H1 (cell line): ENCODE results near the gene GSG1L. TPM values are rescaled to one million over a fixed set of nuclear protein-coding genes. Genes with fewer than 3 reads are reported as not detected.

ENCODE experiments used
- CTCF ChIA-PET: fragments of 300-600 bp; sonication (Branson Sonifier 250); formaldehyde crosslinking; loops from one replicate; lab custom pipeline; 2021; ENCODE audit not compliant: partially characterized antibody; lab: Charles Lee
- POLR2A ChIA-PET: fragments of 300-600 bp; sonication (Branson Sonifier 250); formaldehyde crosslinking; loops from one replicate; lab custom pipeline; 2021; ENCODE audit warnings: inconsistent platforms; ENCODE audit not compliant: partially characterized antibody; lab: Charles Lee
- DNase-seq, 2 experiments: peaks; one replicate each; pipeline versions ENCODE4 v3.0.0 to v3.0.0-alpha.2; 2010 to 2022; ENCODE audit warnings: low spot score in 2 of 2, low read depth in 1 of 2, mixed read lengths in 1 of 2
- FAIRE-seq: peaks from 2 replicates; lab custom pipeline; 2011; peaks lifted over from hg19 to GRCh38; lab: Jason Lieb, UNC
- H2AFZ ChIP-seq: 2 replicates; pipeline ENCODE4 v1.8.1; 2012; ENCODE audit warnings: low read length, inconsistent platforms
- H2AK5ac ChIP-seq: 2 replicates; pipeline ENCODE4 v1.6.1; 2013; ENCODE audit warnings: low read depth, low read length
- H2BK120ac ChIP-seq: replicated peaks from 2 replicates; pipeline ENCODE3; 2013; ENCODE audit warnings: low read depth, low read length, inconsistent platforms
- H2BK12ac ChIP-seq: 2 replicates; pipeline ENCODE4 v1.6.1; 2013; ENCODE audit warnings: low read depth, low read length
- H2BK15ac ChIP-seq: 2 replicates; pipeline ENCODE4 v1.6.1; 2013; ENCODE audit warnings: low read length
- H2BK20ac ChIP-seq: 2 replicates; pipeline ENCODE4 v1.6.1; 2013; ENCODE audit warnings: low read length
- H2BK5ac ChIP-seq: 2 replicates; pipeline ENCODE4 v1.6.1; 2013; ENCODE audit warnings: low read depth, low read length
- H3K14ac ChIP-seq: 2 replicates; pipeline ENCODE4 v1.6.1; 2013; ENCODE audit warnings: inconsistent platforms; ENCODE audit not compliant: insufficient read length
- H3K18ac ChIP-seq: 2 replicates; pipeline ENCODE4 v1.6.1; 2013; ENCODE audit warnings: low read length; ENCODE audit errors: extremely low read depth
- H3K23ac ChIP-seq: 2 replicates; pipeline ENCODE4 v1.6.1; 2013; ENCODE audit warnings: inconsistent platforms; ENCODE audit not compliant: insufficient read length
- H3K23me2 ChIP-seq: 2 replicates; pipeline ENCODE4 v1.6.1; 2013; ENCODE audit warnings: low read depth, low read length
- H3K27ac ChIP-seq: 2 replicates; pipeline ENCODE4 v1.6.1; 2011; ENCODE audit warnings: low read depth, low read length, inconsistent platforms
- H3K27me3 ChIP-seq, 4 experiments: replicated peaks in 1 of 4; 1 replicate in 1 of 4; 2 replicates in 3 of 4; pipeline versions ENCODE4 v1.6.1 to v1.8.1; 2011 to 2013; ENCODE audit warnings: low read length in 3 of 4, mild to moderate bottlenecking in 3 of 4, inconsistent platforms in 2 of 4, mixed read lengths in 2 of 4, moderate library complexity in 1 of 4; ENCODE audit not compliant: control insufficient read depth in 3 of 4, insufficient read depth in 3 of 4; ENCODE audit errors: extremely low read depth in 1 of 4
- H3K36me3 ChIP-seq, 4 experiments: 2 replicates each; pipeline versions ENCODE4 v1.6.1 to v1.8.1; 2011 to 2013; ENCODE audit warnings: mild to moderate bottlenecking in 4 of 4, low read length in 3 of 4, moderate library complexity in 2 of 4, control low read depth in 1 of 4, inconsistent platforms in 1 of 4; ENCODE audit not compliant: insufficient read depth in 4 of 4, control insufficient read depth in 2 of 4
- H3K4ac ChIP-seq: replicated peaks from 2 replicates; pipeline ENCODE3; 2013; ENCODE audit warnings: low read length, low read depth, mixed read lengths, inconsistent platforms; ENCODE audit not compliant: insufficient read length
- H3K4me1 ChIP-seq, 4 experiments: replicated peaks in 1 of 4; 1 replicate in 1 of 4; 2 replicates in 3 of 4; pipeline versions ENCODE4 v1.6.1 to v1.8.1; 2011 to 2013; ENCODE audit warnings: low read length in 3 of 4, inconsistent platforms in 2 of 4, mixed read lengths in 1 of 4; ENCODE audit not compliant: insufficient read depth in 4 of 4, control insufficient read depth in 3 of 4
- H3K4me2 ChIP-seq, 2 experiments: 2 replicates each; pipeline versions ENCODE4 v1.6.1 to v1.8.1; 2011 to 2013; ENCODE audit warnings: low read depth in 2 of 2, low read length in 2 of 2, control low read depth in 1 of 2, inconsistent platforms in 1 of 2, mild to moderate bottlenecking in 1 of 2; ENCODE audit not compliant: insufficient read depth in 1 of 2
- H3K4me3 ChIP-seq, 4 experiments: fragments of 200-600, 300-600 bp in 1 of 4; sonication (generic), shearing (Covaris generic), sonication (Bioruptor Twin) in 1 of 4; 2 replicates each; pipeline versions ENCODE4 v1.5.1 to v1.8.1; 2011 to 2016; ENCODE audit warnings: low read length in 4 of 4, low read depth in 3 of 4, control low read depth in 2 of 4, inconsistent platforms in 2 of 4, mild to moderate bottlenecking in 2 of 4, mixed read lengths in 1 of 4, moderate library complexity in 1 of 4; ENCODE audit not compliant: insufficient read depth in 2 of 4; ENCODE audit errors: extremely low read depth in 1 of 4
- H3K56ac ChIP-seq: replicated peaks from 2 replicates; pipeline ENCODE3; 2013; ENCODE audit warnings: low read depth, mild to moderate bottlenecking, mixed read lengths, low read length, inconsistent platforms; ENCODE audit not compliant: insufficient read length
- H3K79me1 ChIP-seq: 2 replicates; pipeline ENCODE4 v1.6.1; 2013; ENCODE audit warnings: low read depth, low read length, control low read depth
- H3K79me2 ChIP-seq, 2 experiments: 2 replicates each; pipeline versions ENCODE4 v1.6.1 to v1.8.1; 2012 to 2013; ENCODE audit warnings: low read length in 2 of 2, mild to moderate bottlenecking in 2 of 2, inconsistent platforms in 1 of 2; ENCODE audit not compliant: insufficient read depth in 2 of 2, control insufficient read depth in 1 of 2
- H3K9ac ChIP-seq, 4 experiments: replicated peaks in 1 of 4; 1 replicate in 1 of 4; 2 replicates in 3 of 4; pipeline versions ENCODE4 v1.6.1 to v1.8.1; 2011 to 2013; ENCODE audit warnings: low read depth in 3 of 4, low read length in 3 of 4, control low read depth in 2 of 4, mild to moderate bottlenecking in 2 of 4, moderate library complexity in 2 of 4, inconsistent platforms in 1 of 4; ENCODE audit errors: extremely low read depth in 1 of 4
- H3K9me3 ChIP-seq, 2 experiments: 2 replicates each; pipeline versions ENCODE4 v1.6.1 to v1.8.1; 2012 to 2013; ENCODE audit warnings: mild to moderate bottlenecking in 2 of 2, moderate library complexity in 2 of 2, control low read depth in 1 of 2, inconsistent platforms in 1 of 2, low read depth in 1 of 2, low read length in 1 of 2, mixed read lengths in 1 of 2; ENCODE audit not compliant: insufficient read depth in 2 of 2
- H4K20me1 ChIP-seq, 2 experiments: replicated peaks in 1 of 2; 2 replicates each; pipeline versions ENCODE3 to v1.8.1; 2011 to 2013; ENCODE audit warnings: inconsistent platforms in 2 of 2, low read length in 2 of 2, mild to moderate bottlenecking in 1 of 2; ENCODE audit not compliant: insufficient read depth in 2 of 2, control insufficient read depth in 1 of 2
- H4K5ac ChIP-seq: 2 replicates; pipeline ENCODE4 v1.6.1; 2013; ENCODE audit warnings: low read length, low read depth, mixed read lengths, inconsistent platforms; ENCODE audit not compliant: insufficient read length
- H4K8ac ChIP-seq: 2 replicates; pipeline ENCODE4 v1.8.0; 2013; ENCODE audit warnings: mild to moderate bottlenecking, moderate library complexity, low read length, inconsistent platforms; ENCODE audit not compliant: insufficient read depth; ENCODE audit errors: extremely low read depth
- H4K91ac ChIP-seq: replicated peaks from 2 replicates; pipeline ENCODE3; 2013; ENCODE audit warnings: low read length, mixed read lengths, inconsistent platforms; ENCODE audit not compliant: insufficient read length
- ASH2L ChIP-seq: fragments of 200-600, 300-600 bp; sonication (generic); IDR thresholded peaks from one replicate; pipeline ENCODE4 v1.7.1; 2017; ENCODE audit warnings: low read length
- CBX5 ChIP-seq: fragments of 300-800, 300-1000 bp; sonication (generic); IDR thresholded peaks from 2 replicates; pipeline ENCODE4 v1.7.1; 2016; ENCODE audit warnings: antibody characterized with exemption, low read length, low read depth
- CTBP2 ChIP-seq: IDR thresholded peaks from 2 replicates; pipeline ENCODE4 v1.7.0; 2011; ENCODE audit warnings: borderline replicate concordance, mild to moderate bottlenecking, moderate library complexity, mixed read lengths, low read length; ENCODE audit not compliant: insufficient read depth, insufficient read length
- FOSL1 ChIP-seq: IDR thresholded peaks from 2 replicates; pipeline ENCODE4 v1.6.1; 2011; ENCODE audit warnings: mild to moderate bottlenecking, low read depth, low read length, moderate library complexity; ENCODE audit not compliant: insufficient read depth
- HDAC6 ChIP-seq: IDR thresholded peaks from one replicate; pipeline ENCODE4 v1.7.1; 2012; ENCODE audit warnings: low read depth, mild to moderate bottlenecking, inconsistent platforms, low read length, moderate library complexity
- JUN ChIP-seq: IDR thresholded peaks from 2 replicates; pipeline ENCODE4 v1.6.1; 2011; ENCODE audit warnings: low read depth, mild to moderate bottlenecking, improper control_type of control experiment, low read length
- KDM4A ChIP-seq: IDR thresholded peaks from one replicate; pipeline ENCODE4 v1.7.1; 2012; ENCODE audit warnings: low read depth, mild to moderate bottlenecking, moderate library complexity, low read length, inconsistent platforms; ENCODE audit not compliant: severe bottlenecking
- MAFK ChIP-seq: IDR thresholded peaks from 2 replicates; pipeline ENCODE4 v1.6.1; 2012; ENCODE audit warnings: low read depth, mild to moderate bottlenecking, improper control_type of control experiment, low read length
- NANOG ChIP-seq: IDR thresholded peaks from 2 replicates; pipeline ENCODE4 v1.6.1; 2011; ENCODE audit warnings: low read length, low read depth, mild to moderate bottlenecking, inconsistent platforms; ENCODE audit not compliant: insufficient read depth, poor library complexity, severe bottlenecking
- NRF1 ChIP-seq: IDR thresholded peaks from 2 replicates; pipeline ENCODE4 v1.6.1; 2011; ENCODE audit warnings: mild to moderate bottlenecking, low read depth, low read length, improper control_type of control experiment
- POU5F1 ChIP-seq: IDR thresholded peaks from 2 replicates; pipeline ENCODE4 v1.6.1; 2011; ENCODE audit warnings: low read depth, mild to moderate bottlenecking, low read length, moderate library complexity
- RXRA ChIP-seq: IDR thresholded peaks from 2 replicates; pipeline ENCODE4 v1.6.1; 2011; ENCODE audit warnings: low read depth, mild to moderate bottlenecking, low read length, moderate library complexity; ENCODE audit not compliant: insufficient read depth
- SIRT6 ChIP-seq: IDR thresholded peaks from one replicate; pipeline ENCODE4 v1.7.1; 2012; ENCODE audit warnings: low read length, inconsistent platforms
- TCF12 ChIP-seq: IDR thresholded peaks from 2 replicates; pipeline ENCODE4 v1.6.1; 2011; ENCODE audit warnings: low read depth, mild to moderate bottlenecking, low read length
- YY1 ChIP-seq: IDR thresholded peaks from 2 replicates; pipeline ENCODE4 v1.6.1; 2011; ENCODE audit warnings: low read depth, mild to moderate bottlenecking, low read length
- WGBS, 2 experiments: shearing (Covaris generic) in 1 of 2; methylation state at CpG; one replicate each; pipeline versions ENCODE4 v1.1.6 to v1.1.7; 2013 to 2015; ENCODE audit warnings: low lambda C conversion rate in 2 of 2, mixed read lengths in 2 of 2, inconsistent platforms in 1 of 2, low coverage in 1 of 2, missing lambda C conversion rate in 1 of 2; ENCODE audit not compliant: insufficient replicate concordance in 2 of 2, insufficient coverage in 1 of 2, insufficient read length in 1 of 2; ENCODE audit errors: extremely low coverage in 1 of 2, missing lambda C conversion rate in 1 of 2; 5-methylcytosine and 5-hydroxymethylcytosine counted together
- polyA plus RNA-seq, 7 experiments: library from polyadenylated mRNA; depleted of rRNA in 3 of 7; stranded (reverse) in 5 of 7; unstranded in 2 of 7; fragments of >200 nt in 5 of 7; fragments of 200-250 nt in 2 of 7; gene quantifications; 1 replicate in 5 of 7; 2 replicates in 1 of 7; 4 replicates in 1 of 7; pipeline versions ENCODE4 v1.2.1 to v1.2.3, GENCODE V29; 2011 to 2013; ENCODE audit warnings: missing spikeins in 2 of 7, mixed read lengths in 2 of 7
- total RNA-seq: library from RNA; stranded (reverse); fragmentation: NEBNext Ultra II Directional; extraction: Animal tissue kit (Norgen Biotek cat#: 25700); gene quantifications from 2 replicates; pipeline ENCODE4 v1.2.1, GENCODE V29; 2021

GSG1L gene
- total and polyA plus RNA-seq, 2 of the 8 experiments (the other 6 are each of a cell fraction or from before 2014, with no cell fraction given), result 0.71 to 1.1 TPM

DNA sequence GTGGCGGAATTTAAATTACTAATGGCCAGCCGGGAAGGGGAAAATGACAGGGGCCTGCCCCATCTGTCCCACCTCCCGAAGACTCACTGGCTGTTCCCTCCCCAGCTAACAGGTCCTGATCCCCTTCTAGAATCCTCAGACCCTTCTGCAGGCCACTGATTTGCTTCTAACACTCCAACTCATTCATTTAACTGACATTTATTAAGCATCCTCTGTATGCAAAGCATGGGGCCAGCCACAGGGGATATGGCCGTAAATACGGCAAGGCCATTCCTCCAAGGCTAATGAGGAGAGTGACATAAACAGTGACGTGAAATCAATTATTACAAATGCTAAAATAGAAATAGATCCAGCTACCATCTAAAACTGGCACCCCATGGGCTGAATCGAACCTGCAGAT, 195.3 kb downstream of the GSG1L start:
- H3K36me3 ChIP-seq, result no peaks in the 10 kb centered on the region
- no peak overlapping the region for H3K18ac ChIP-seq
- 88% methylated on average over 7 of the region's 7 CpGs; no CpG with 5 or more reads in 1 of the 2 experiments for WGBS, 2 experiments
- POLR2A ChIA-PET, result interaction anchor here (1.7 kb wide), 1 partner anchor 18 kb away, joined by 3 read pairs; no protein-coding TSS in a partner anchor
- H2BK120ac ChIP-seq, result no peak overlapping the region
- no peak overlapping the region for H3K4me2 ChIP-seq
- no peaks in the 10 kb centered on the region for H4K20me1 ChIP-seq
- H4K5ac ChIP-seq, result no peak overlapping the region
- no peak overlapping the region for H4K91ac ChIP-seq
- no peak overlapping the region for H3K14ac ChIP-seq
- no peak overlapping the region for H3K27ac ChIP-seq
- no peak overlapping the region for H3K9ac ChIP-seq
- peaks cover 3 to 7% of the 10 kb centered on the region in 2 experiments; a peak in 3 of 4 replicates for H3K9me3 ChIP-seq
- no peak overlapping the region for H3K4ac ChIP-seq
- DNase-seq, result no peak
- peaks cover 0 to 3% (median 1%) of the 10 kb centered on the region in 4 experiments; a peak in 2 of 7 replicates for H3K27me3 ChIP-seq
- no peak overlapping the region for H2AK5ac ChIP-seq
- no peak overlapping the region for H3K4me3 ChIP-seq
- H3K23me2 ChIP-seq, result no peaks in the 10 kb centered on the region; the same call in 1 of the 2 replicates
- no peak overlapping the region for H2BK5ac ChIP-seq
- H3K4me1 ChIP-seq, result no peaks in the 10 kb centered on the region
- H3K79me2 ChIP-seq, result no peaks in the 10 kb centered on the region
- no peak overlapping the region for H3K23ac ChIP-seq
- no peak overlapping the region for H2BK20ac ChIP-seq
- H4K8ac ChIP-seq, result no peak overlapping the region
- H3K79me1 ChIP-seq, result no peaks in the 10 kb centered on the region
- no peak overlapping the region for H2BK15ac ChIP-seq
- no peak overlapping the region for H2BK12ac ChIP-seq
- no peak overlapping the region for H3K56ac ChIP-seq
- CTCF ChIA-PET, result interaction anchor here (0.6 to 8.3 kb wide), 28 partner anchors 10 to 264 kb away, joined by 3 to 158 read pairs (median 6); no protein-coding TSS in a partner anchor
- no peak for FAIRE-seq
- H2AFZ ChIP-seq, result no peak overlapping the region
- TF ChIP-seq TCF12 (no peak), ASH2L (no peak), CTBP2 (no peak), CBX5 (no peak), YY1 (no peak), NRF1 (no peak), POU5F1 (no peak), KDM4A (no peak), JUN (no peak), RXRA (no peak), HDAC6 (no peak), FOSL1 (no peak), NANOG (no peak), MAFK (no peak), SIRT6 (no peak)
